C4-2B (cell line): ENCODE measurements around the gene PLXNA4.

ENCODE experiments used
- CTCF ChIP-seq: fragments of 450-650 bp; conservative IDR thresholded peaks from 2 replicates; pipeline ENCODE4 v1.5.1; 2017; ENCODE audit warnings: mild to moderate bottlenecking
- ZFX ChIP-seq: fragments of 450-650 bp; IDR thresholded peaks from 2 replicates; pipeline ENCODE4 v1.6.1; 2017

GRCh38 chr7:132625651-132626050 lies 49.4 kb upstream of the PLXNA4 start:
- no peak for TF ChIP-seq CTCF
- TF ChIP-seq ZFX = no peak
